BE2C (cell line): Measurements from ENCODE around the gene DDAH1. TPM values are rescaled to one million over a fixed set of nuclear protein-coding genes. Genes with fewer than 3 reads are reported as not detected.
"Not testable (repeated sequence)": the region's sequence is repeated elsewhere in the genome, so short reads cannot be mapped to it uniquely, and the experiment has no call there.

Experiments used
- DNase-seq: peaks from one replicate; pipeline ENCODE4 v3.0.0-alpha.2; 2020
- H3K27me3 ChIP-seq: fragments of 250-450 bp; sonication (Bioruptor Pico); 2 replicates; pipeline ENCODE4 v1.5.1; 2020; ENCODE audit warnings: mild to moderate bottlenecking
- H3K36me3 ChIP-seq: fragments of 250-450 bp; sonication (Bioruptor Pico); 2 replicates; pipeline ENCODE4 v1.5.1; 2020; ENCODE audit warnings: mild to moderate bottlenecking
- H3K4me1 ChIP-seq: fragments of 250-450 bp; sonication (Bioruptor Pico); 2 replicates; pipeline ENCODE4 v1.5.1; 2020
- H3K4me3 ChIP-seq: 2 replicates; pipeline ENCODE4 v1.5.1; 2011; ENCODE audit warnings: low read depth, low read length
- H3K9me3 ChIP-seq: fragments of 250-450 bp; sonication (Bioruptor Pico); 2 replicates; pipeline ENCODE4 v1.5.1; 2020
- polyA plus RNA-seq: library from polyadenylated mRNA; unstranded; fragments of >200 nt; gene quantifications from one replicate; pipeline ENCODE4 v1.2.1, GENCODE V29; 2012; ENCODE audit warnings: low read depth, missing spikeins; ENCODE audit not compliant: insufficient read length, insufficient read depth
- TF ChIP-seq, protein P1 (sequence below): IDR thresholded peaks from 2 replicates; pipeline ENCODE4 v1.5.1; 2012; ENCODE audit warnings: mild to moderate bottlenecking, low read depth, low read length

The DDAH1 gene
- polyA plus RNA-seq, result 14.5 TPM

DNA sequence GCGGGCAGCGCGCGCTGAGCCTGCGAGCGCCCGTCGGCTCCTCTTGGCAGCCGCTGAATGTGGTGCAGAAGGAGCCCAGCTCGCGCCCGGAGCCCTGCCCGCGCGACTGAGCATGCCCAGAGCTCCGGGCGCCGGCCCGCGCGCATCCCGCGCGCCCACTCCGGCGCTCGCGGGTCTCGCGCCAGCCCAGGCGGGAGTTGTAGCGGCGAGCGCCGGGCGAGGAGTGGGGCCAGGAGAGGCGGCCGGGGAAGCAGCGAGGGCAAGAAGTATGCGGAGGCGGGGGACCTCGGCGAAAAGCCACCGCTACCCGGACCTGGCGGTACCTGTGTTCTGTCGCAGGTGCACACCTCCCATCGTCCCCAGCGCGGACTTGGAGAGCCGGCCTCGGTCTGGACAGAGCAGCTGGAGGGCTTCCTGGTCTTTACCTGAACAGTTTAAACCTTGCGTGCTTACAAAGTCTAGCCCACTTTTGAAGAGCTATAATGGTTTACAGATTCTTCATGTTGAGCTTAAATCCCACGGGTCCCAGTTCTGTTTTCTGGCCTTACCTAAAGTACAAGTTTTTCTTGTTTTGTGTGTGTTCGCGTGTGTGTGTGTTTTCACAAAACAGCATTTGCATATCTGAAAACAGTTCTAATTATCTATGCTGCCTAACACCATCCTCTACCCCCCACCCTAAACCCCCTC is at the start of gene DDAH1:
TSS of gene DDAH1 (minus strand) at position 61 of the 687 bp plus-strand sequence. CDS start 114 bp downstream, outside the sequence.
- H3K36me3 ChIP-seq, result no peaks in the 10 kb centered on the region
- TF ChIP-seq, protein P1, sequence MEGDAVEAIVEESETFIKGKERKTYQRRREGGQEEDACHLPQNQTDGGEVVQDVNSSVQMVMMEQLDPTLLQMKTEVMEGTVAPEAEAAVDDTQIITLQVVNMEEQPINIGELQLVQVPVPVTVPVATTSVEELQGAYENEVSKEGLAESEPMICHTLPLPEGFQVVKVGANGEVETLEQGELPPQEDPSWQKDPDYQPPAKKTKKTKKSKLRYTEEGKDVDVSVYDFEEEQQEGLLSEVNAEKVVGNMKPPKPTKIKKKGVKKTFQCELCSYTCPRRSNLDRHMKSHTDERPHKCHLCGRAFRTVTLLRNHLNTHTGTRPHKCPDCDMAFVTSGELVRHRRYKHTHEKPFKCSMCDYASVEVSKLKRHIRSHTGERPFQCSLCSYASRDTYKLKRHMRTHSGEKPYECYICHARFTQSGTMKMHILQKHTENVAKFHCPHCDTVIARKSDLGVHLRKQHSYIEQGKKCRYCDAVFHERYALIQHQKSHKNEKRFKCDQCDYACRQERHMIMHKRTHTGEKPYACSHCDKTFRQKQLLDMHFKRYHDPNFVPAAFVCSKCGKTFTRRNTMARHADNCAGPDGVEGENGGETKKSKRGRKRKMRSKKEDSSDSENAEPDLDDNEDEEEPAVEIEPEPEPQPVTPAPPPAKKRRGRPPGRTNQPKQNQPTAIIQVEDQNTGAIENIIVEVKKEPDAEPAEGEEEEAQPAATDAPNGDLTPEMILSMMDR, result no peak
- peak within 1 kb of the TSS; percentile 80 for H3K4me3 ChIP-seq
- H3K4me1 ChIP-seq, result no peaks in the 10 kb centered on the region
- H3K9me3 ChIP-seq, result no peaks in the 10 kb centered on the region
- H3K27me3 ChIP-seq, result no peaks in the 10 kb centered on the region
- peak; percentile 65 for DNase-seq

DNA sequence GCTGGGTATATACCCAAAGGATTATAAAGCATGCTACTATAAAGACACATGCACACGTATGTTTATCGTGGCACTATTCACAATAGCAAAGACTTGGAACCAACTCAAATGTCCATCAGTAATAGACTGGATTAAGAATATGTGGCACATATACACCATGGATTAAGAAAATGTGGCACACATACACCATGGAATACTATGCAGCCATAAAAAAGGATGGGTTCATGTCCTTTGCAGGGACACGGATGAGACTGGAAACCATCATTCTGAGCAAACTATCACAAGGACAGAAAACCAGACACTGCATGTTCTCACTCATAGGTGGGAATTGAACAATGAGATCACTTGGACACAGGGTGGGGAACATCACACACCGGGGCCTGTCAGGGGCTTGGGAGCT is 49.0 kb upstream of the DDAH1 start:
- not testable (repeated sequence) for H3K27me3 ChIP-seq, H3K4me3 ChIP-seq, H3K4me1 ChIP-seq, H3K9me3 ChIP-seq, DNase-seq, H3K36me3 ChIP-seq

DNA sequence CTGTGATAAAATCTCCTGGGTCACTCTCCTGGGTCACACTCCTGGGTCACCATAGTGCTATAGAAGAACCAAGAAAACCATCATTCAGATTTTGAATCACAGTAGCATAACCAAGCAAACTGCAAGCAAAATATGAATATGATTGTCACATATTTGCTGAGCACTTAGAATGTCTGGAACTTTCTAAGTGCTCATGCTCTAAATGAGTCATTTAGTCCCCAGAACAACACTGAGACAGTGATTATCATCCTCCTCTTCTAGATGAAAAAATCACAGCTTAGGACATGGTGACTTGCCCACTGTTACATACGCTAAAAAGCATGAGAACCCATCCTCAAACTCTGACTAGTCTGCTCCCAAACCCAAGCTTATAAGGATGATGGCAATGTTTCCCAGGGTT is 39.5 kb upstream of the DDAH1 start:
- no peak overlapping the region for H3K4me3 ChIP-seq
- no peaks in the 10 kb centered on the region for H3K36me3 ChIP-seq
- H3K9me3 ChIP-seq, result no peaks in the 10 kb centered on the region
- no peaks in the 10 kb centered on the region for H3K27me3 ChIP-seq
- H3K4me1 ChIP-seq, result no peaks in the 10 kb centered on the region
- no peak for DNase-seq
- TF ChIP-seq, protein P1, result no peak

DNA sequence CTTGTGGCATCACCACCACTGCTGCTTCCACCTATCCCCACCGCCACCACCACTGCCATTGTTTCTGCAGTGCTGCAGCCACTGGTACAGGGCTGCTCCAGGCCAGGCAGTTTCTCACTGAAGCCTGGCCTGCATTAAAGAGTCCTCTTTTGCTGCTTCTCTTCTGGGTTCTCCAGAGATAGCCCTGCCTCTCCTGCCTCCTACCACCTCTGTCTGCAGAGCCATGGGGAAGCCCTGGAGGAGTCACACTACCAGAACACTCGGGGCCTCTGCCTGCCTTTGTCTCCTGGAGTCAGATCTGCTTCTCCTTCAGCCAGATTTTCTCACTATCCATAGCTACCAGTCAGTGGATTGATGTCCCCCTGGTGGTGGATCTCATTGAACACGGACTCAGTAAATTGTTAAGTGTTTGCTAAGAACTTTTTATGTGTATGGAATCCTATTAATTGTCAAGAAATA is 37.7 kb upstream of the DDAH1 start:
- peak; percentile 56 for DNase-seq

DNA sequence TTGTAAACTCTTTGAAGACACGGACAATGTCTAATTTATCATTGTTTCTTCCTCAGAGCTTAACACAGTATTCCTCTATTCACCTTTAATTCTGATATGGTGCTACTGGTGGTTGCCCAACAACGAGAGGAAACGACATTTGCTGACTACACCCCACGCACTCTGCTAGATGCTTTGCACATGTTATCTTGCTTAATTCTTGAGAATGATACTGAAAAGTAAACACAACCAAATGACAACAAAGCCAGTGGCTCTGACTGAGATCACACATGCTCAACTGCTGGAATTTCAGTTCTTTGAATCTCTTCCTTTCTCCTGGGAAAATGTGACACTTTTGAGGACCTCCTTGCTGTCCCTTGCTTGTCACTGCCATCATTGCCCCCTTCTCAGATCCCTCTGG is 37.2 kb upstream of the DDAH1 start:
- Histone ChIP-seq H3K4me1 (no peaks in the 10 kb centered on the region), H3K36me3 (no peaks in the 10 kb centered on the region), H3K27me3 (no peaks in the 10 kb centered on the region), H3K4me3 (no peak overlapping the region), H3K9me3 (no peaks in the 10 kb centered on the region)
- DNase-seq, result no peak
- TF ChIP-seq, protein P1, result no peak

More for the DNA sequence above, 37.7 kb upstream of the DDAH1 start:
- TF ChIP-seq, protein P1, result peak; percentile 64
- H3K4me1 ChIP-seq, result no peaks in the 10 kb centered on the region
- no peaks in the 10 kb centered on the region for H3K36me3 ChIP-seq
- no peak overlapping the region for H3K4me3 ChIP-seq
- no peaks in the 10 kb centered on the region for H3K27me3 ChIP-seq
- no peaks in the 10 kb centered on the region for H3K9me3 ChIP-seq

DNA sequence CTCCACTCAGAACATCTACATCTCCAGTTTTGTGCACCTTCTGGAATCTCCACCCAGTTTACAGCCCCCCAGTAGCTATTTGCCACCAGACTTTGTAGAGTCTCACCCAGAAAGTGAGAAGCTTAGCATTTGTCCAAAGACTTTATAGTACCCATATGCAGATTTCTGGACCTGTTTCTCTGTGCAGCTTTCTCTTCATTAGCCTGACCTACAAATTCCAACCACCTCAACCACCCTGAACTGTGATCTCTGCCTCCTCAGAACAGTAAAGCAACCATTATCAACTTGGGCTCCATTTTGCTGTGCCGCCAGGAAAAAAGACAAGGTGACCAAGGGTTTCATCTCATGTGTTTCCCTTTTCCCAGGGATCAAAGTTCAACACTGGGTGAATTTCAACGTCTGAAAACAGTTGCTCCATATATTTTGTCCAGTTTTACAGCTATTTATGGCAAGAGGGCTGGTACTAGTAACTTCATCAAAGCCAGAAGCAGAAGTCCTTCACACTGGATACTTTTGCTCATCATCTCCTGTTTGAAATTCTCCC is 36.5 kb upstream of the DDAH1 start:
- Histone ChIP-seq H3K4me3 (no peak overlapping the region), H3K27me3 (no peaks in the 10 kb centered on the region), H3K9me3 (no peaks in the 10 kb centered on the region), H3K4me1 (no peaks in the 10 kb centered on the region), H3K36me3 (no peaks in the 10 kb centered on the region)
- no peak for DNase-seq
- TF ChIP-seq, protein P1, result no peak
